Osteocyte (in vitro differentiated cells): ENCODE data around the gene GNG8. TPM values are rescaled to one million over a fixed set of nuclear protein-coding genes. Genes with fewer than 3 reads are reported as not detected.

Experiments used
- DNase-seq: peaks from one replicate; pipeline ENCODE4 v3.0.0; 2021; ENCODE audit warnings: mixed read lengths; ENCODE audit not compliant: unreplicated experiment; ENCODE audit errors: extremely low spot score
- H3K27ac Mint-ChIP-seq: one replicate; pipeline ENCODE4 v1.8.0; 2021; ENCODE audit warnings: mild to moderate bottlenecking, mixed read lengths; ENCODE audit not compliant: unreplicated experiment
- H3K27me3 Mint-ChIP-seq: one replicate; pipeline ENCODE4 v1.8.0; 2021; ENCODE audit warnings: mixed read lengths; ENCODE audit not compliant: unreplicated experiment
- H3K36me3 Mint-ChIP-seq: one replicate; pipeline ENCODE4 v1.8.0; 2021; ENCODE audit warnings: mixed read lengths; ENCODE audit not compliant: unreplicated experiment
- H3K4me1 Mint-ChIP-seq: one replicate; pipeline ENCODE4 v1.8.0; 2021; ENCODE audit warnings: mixed read lengths; ENCODE audit not compliant: unreplicated experiment
- H3K4me3 Mint-ChIP-seq: one replicate; pipeline ENCODE4 v1.8.0; 2021; ENCODE audit warnings: mild to moderate bottlenecking, moderate library complexity, mixed read lengths; ENCODE audit not compliant: unreplicated experiment
- H3K9me3 Mint-ChIP-seq: one replicate; pipeline ENCODE4 v1.8.0; 2021; ENCODE audit warnings: mixed read lengths; ENCODE audit not compliant: unreplicated experiment
- total RNA-seq: library from RNA; stranded (reverse); gene quantifications from 2 replicates; pipeline ENCODE4 v1.2.1, GENCODE V29; 2021
- TF ChIP-seq, protein P1 (sequence below): fragments of 200-600 bp; sonication (generic); IDR thresholded peaks from 2 replicates; pipeline ENCODE4 v1.5.0; 2021; ENCODE audit warnings: antibody characterized with exemption, mild to moderate bottlenecking, moderate library complexity

Gene GNG8
- total RNA-seq, 1 donor from 2014 or later: not detected

- H3K36me3 Mint-ChIP-seq: peaks cover 26% of the 10 kb centered on the region
- H3K4me1 Mint-ChIP-seq: peaks cover 30% of the 10 kb centered on the region
- no peak overlapping the region for H3K4me3 Mint-ChIP-seq
- no peak overlapping the region for H3K27ac Mint-ChIP-seq
- TF ChIP-seq, protein P1, sequence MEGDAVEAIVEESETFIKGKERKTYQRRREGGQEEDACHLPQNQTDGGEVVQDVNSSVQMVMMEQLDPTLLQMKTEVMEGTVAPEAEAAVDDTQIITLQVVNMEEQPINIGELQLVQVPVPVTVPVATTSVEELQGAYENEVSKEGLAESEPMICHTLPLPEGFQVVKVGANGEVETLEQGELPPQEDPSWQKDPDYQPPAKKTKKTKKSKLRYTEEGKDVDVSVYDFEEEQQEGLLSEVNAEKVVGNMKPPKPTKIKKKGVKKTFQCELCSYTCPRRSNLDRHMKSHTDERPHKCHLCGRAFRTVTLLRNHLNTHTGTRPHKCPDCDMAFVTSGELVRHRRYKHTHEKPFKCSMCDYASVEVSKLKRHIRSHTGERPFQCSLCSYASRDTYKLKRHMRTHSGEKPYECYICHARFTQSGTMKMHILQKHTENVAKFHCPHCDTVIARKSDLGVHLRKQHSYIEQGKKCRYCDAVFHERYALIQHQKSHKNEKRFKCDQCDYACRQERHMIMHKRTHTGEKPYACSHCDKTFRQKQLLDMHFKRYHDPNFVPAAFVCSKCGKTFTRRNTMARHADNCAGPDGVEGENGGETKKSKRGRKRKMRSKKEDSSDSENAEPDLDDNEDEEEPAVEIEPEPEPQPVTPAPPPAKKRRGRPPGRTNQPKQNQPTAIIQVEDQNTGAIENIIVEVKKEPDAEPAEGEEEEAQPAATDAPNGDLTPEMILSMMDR: no peak
- no peaks in the 10 kb centered on the region for H3K27me3 Mint-ChIP-seq
- H3K9me3 Mint-ChIP-seq: no peaks in the 10 kb centered on the region
- DNase-seq: no peak
These were observed 29.1 kb downstream of the GNG8 start for GRCh38 chr19:46606681-46607447.

GRCh38 chr19:46606019-46606418, 30.0 kb downstream of the GNG8 start:
- Mint-ChIP-seq H3K27ac (no peak overlapping the region), H3K36me3 (peaks cover 26% of the 10 kb centered on the region), H3K4me3 (no peak overlapping the region), H3K27me3 (no peaks in the 10 kb centered on the region), H3K4me1 (peaks cover 30% of the 10 kb centered on the region), H3K9me3 (no peaks in the 10 kb centered on the region)
- TF ChIP-seq, protein P1: no peak
- no peak for DNase-seq

DNA sequence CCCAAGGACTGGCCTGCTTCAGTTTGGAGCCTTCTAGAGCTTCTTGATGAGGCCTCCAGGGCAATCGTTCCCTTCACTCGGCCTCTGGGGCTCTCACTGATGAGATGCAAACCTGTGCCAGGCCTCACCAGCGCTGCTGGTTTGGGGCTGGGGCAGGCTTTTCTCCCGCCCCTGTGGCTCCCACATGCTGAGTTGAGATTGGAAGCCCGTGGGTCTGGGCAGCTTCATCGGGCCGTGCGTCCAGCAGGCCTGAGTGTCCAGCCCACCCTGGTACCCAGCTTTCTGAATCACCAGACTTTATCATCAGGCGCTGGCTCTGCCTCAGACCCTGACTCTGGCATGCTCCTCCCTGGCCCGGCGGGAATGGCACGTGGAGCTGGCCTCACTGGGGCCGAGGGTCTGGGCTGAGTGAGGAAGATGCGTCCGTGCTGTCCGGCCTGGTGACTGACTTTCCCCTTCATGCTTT, 30.6 kb downstream of the GNG8 start:
- Mint-ChIP-seq H3K4me1 (peaks cover 31% of the 10 kb centered on the region), H3K36me3 (peaks cover 26% of the 10 kb centered on the region), H3K27ac (no peak overlapping the region), H3K9me3 (no peaks in the 10 kb centered on the region), H3K27me3 (no peaks in the 10 kb centered on the region), H3K4me3 (no peak overlapping the region)
- TF ChIP-seq, protein P1: no peak
- DNase-seq: no peak

- no peak for DNase-seq
- no peaks in the 10 kb centered on the region for H3K9me3 Mint-ChIP-seq
- peaks cover 36% of the 10 kb centered on the region for H3K4me1 Mint-ChIP-seq
- no peak overlapping the region for H3K4me3 Mint-ChIP-seq
- TF ChIP-seq, protein P1: no peak
- H3K36me3 Mint-ChIP-seq: peaks cover 25% of the 10 kb centered on the region
- no peaks in the 10 kb centered on the region for H3K27me3 Mint-ChIP-seq
- no peak overlapping the region for H3K27ac Mint-ChIP-seq
These were observed 31.1 kb downstream of the GNG8 start for GRCh38 chr19:46604781-46605355.

DNA sequence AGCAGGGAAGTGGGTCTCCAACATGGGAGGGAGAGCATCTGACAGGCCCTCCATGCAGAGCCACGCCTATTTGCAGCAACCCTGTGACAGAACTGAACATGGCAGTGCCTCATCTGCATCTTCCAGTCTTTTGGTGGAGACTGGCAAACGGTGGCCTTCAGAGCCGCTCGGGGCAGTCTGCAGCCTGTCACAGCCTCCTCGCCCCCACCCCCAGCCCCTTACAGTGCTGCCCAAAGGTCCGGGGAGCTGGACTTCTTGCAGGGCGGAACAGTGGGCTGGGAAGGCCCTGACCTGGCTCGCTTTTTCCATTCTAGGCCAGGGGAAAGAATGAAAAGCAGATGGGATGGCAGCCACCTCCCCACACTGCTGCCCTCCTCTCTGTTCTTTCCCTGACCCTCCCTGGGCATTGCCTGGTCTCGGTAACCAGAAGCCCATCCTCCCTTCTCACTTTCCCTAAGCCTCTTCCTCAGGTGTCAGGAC, 32.2 kb downstream of the GNG8 start:
- H3K36me3 Mint-ChIP-seq: peaks cover 18% of the 10 kb centered on the region
- H3K27me3 Mint-ChIP-seq: no peaks in the 10 kb centered on the region
- peak overlapping the region; percentile 98 for H3K4me3 Mint-ChIP-seq
- peaks cover 2% of the 10 kb centered on the region for H3K9me3 Mint-ChIP-seq
- peak overlapping the region; percentile 81 for H3K27ac Mint-ChIP-seq
- TF ChIP-seq, protein P1: no peak
- no peak for DNase-seq
- H3K4me1 Mint-ChIP-seq: peaks cover 37% of the 10 kb centered on the region
